ENCODE data around the gene CD84. TPM values are rescaled to one million over a fixed set of nuclear protein-coding genes. Genes with fewer than 3 reads are reported as not detected.
"Not testable (repeated sequence)": the region's sequence is repeated elsewhere in the genome, so short reads cannot be mapped to it uniquely, and the experiment has no call there.

CD84 gene
- total RNA-seq, 1 donor from 2014 or later, result not detected

GRCh38 chr1:160540859-160541233 is 38.5 kb downstream of the CD84 start:
- no peak for DNase-seq (ENCODE audit: low read depth)

GRCh38 chr1:160539990-160540858 is 39.1 kb downstream of the CD84 start:
- no peak for DNase-seq (ENCODE audit: low read depth)

GRCh38 chr1:160539684-160539989 is 39.7 kb downstream of the CD84 start:
- no peak for DNase-seq (ENCODE audit: low read depth)

- DNase-seq (ENCODE audit: low read depth), result no peak
These were observed 40.2 kb downstream of the CD84 start for GRCh38 chr1:160538985-160539651.

- DNase-seq (ENCODE audit: low read depth), result no peak
These were observed 41.3 kb downstream of the CD84 start for GRCh38 chr1:160537714-160538665.

- no peak for DNase-seq (ENCODE audit: low read depth)
These were observed 44.3 kb downstream of the CD84 start for GRCh38 chr1:160534823-160535605.

GRCh38 chr1:160532557-160532813 is 46.8 kb downstream of the CD84 start:
- DNase-seq (ENCODE audit: low read depth), result not testable (repeated sequence)

- DNase-seq (ENCODE audit: low read depth), result not testable (repeated sequence)
These were observed 47.3 kb downstream of the CD84 start for GRCh38 chr1:160531809-160532556.

- DNase-seq (ENCODE audit: low read depth), result not testable (repeated sequence)
These were observed 49.8 kb downstream of the CD84 start for GRCh38 chr1:160529401-160529952.

GRCh38 chr1:160523789-160524188 is 55.5 kb downstream of the CD84 start:
- DNase-seq (ENCODE audit: low read depth), result not testable (repeated sequence)

- DNase-seq (ENCODE audit: low read depth), result no peak
These were observed 56.5 kb downstream of the CD84 start, which contains the start of gene SLAMF6 for GRCh38 chr1:160522622-160523345. SLAMF6 (minus strand) TSS chr1:160523255; CDS start chr1:160523192, 63 bp downstream.

- DNase-seq (ENCODE audit: low read depth), result no peak
These were observed 57.2 kb downstream of the CD84 start for GRCh38 chr1:160522136-160522535.

GRCh38 chr1:160521554-160521953 is 57.7 kb downstream of the CD84 start:
- no peak for DNase-seq (ENCODE audit: low read depth)

GRCh38 chr1:160520999-160521398 is 58.3 kb downstream of the CD84 start:
- DNase-seq (ENCODE audit: low read depth), result no peak

GRCh38 chr1:160520582-160520981 is 58.7 kb downstream of the CD84 start:
- DNase-seq (ENCODE audit: low read depth), result peak; percentile 20

- DNase-seq (ENCODE audit: low read depth), result peak; percentile 33
These were observed 59.5 kb downstream of the CD84 start for GRCh38 chr1:160519642-160520435.

- not testable (repeated sequence) for DNase-seq (ENCODE audit: low read depth)
These were observed 61.8 kb downstream of the CD84 start for GRCh38 chr1:160517519-160517918.

- not testable (repeated sequence) for DNase-seq (ENCODE audit: low read depth)
These were observed 63.4 kb downstream of the CD84 start for GRCh38 chr1:160515908-160516307.

GRCh38 chr1:160504651-160505050 is 74.6 kb downstream of the CD84 start:
- DNase-seq (ENCODE audit: low read depth), result no peak

Data from renal cortical epithelial cell (primary cell).